HG02981 (cell line): ENCODE data around the gene TMEM131.

ENCODE experiments used
- ATAC-seq: cut with Tn5 transposase; IDR thresholded peaks from one replicate; pipeline ENCODE4 v1.9.1; 2021; ENCODE audit warnings: mild to moderate bottlenecking, moderate library complexity; ENCODE audit not compliant: unreplicated experiment

Gene TMEM131

DNA sequence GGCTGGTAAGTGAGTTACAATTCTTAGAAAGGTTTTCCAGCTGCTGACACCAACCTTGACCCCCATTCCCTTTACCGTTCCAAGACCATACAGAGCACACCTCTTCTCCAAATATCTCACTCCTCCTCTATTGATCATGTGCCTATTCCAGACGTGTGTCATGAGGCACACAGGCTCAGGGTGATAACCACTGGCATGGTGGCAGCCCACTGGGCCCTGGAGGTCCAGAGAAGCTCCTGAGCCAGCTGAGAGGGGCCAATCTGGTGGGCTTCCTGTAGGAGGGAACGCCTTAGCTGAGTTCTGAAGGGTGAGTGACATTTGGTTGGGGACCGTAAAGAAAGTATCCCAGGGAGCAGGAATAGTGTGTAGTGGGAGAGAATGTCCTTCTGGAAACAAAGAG lies 254.1 kb downstream of the TMEM131 start:
- ATAC-seq: no peak

GRCh38 chr2:97741251-97741650 lies 254.5 kb downstream of the TMEM131 start:
- ATAC-seq: no peak

GRCh38 chr2:97740590-97741182 lies 255.1 kb downstream of the TMEM131 start:
- ATAC-seq: no peak

DNA sequence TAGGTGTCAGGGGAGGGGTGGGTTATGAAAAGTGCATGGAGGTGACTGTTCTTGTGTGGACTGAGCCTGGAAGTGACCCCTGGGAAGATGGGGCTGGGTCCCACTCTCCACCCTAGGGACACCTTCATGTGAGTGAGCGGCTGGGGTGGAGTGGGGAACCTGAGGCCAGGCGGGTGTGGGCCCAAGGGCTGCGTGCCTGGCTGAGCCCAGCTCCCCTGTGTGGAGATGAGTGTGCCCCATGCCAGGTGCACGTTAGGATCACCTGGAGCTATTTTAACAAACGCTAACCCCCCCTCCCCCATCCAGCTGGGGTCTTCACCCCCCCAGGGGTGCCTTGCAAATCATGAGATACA lies 255.9 kb downstream of the TMEM131 start:
- no peak for ATAC-seq

- no peak for ATAC-seq
Observed at GRCh38 chr2:97739020-97739892, 256.5 kb downstream of the TMEM131 start.

GRCh38 chr2:97738179-97739019 lies 257.3 kb downstream of the TMEM131 start:
- ATAC-seq: no peak

GRCh38 chr2:97737421-97738178 lies 258.1 kb downstream of the TMEM131 start:
- ATAC-seq: no peak

DNA sequence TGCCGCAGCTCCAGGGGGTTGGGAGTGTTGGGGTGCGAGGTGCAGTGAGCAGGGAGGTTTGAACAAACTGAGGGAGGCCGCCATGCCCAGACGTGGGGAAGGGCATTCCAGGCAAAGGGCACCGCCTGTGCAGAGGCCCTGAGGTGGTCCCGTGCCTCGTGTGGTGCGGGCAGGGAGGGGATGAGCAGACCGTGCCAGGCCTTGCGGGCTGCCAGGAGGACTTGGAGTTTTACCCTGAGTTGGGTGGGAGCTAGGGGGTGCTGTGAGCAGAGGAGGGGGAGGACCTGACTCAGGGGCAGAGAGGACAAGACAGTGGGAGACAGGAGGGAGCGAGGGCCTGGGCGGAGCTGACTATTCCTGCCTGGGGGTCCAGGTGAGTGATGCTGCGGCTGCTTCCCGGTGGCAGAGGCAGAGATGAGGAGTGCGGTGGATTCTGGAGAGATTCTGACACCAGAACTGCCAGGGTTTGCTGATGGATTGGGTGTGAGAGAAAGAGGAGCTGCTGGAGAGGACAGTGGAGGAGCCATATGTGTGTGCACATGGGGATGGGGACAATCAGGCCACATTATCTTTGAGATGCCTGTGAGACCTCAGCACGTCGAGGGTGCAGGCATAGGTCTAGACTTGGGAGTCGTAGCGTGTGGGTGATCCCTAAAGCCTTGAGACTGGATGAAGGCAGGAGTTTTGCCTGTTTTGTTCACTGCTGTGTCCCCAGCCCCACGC lies 259.0 kb downstream of the TMEM131 start:
- no peak for ATAC-seq

GRCh38 chr2:97736185-97736584 lies 259.6 kb downstream of the TMEM131 start:
- ATAC-seq: no peak

GRCh38 chr2:97735161-97735561 lies 260.6 kb downstream of the TMEM131 start:
- ATAC-seq: no peak

GRCh38 chr2:97734061-97735051 lies 261.4 kb downstream of the TMEM131 start:
- no peak for ATAC-seq

- no peak for ATAC-seq
Observed at GRCh38 chr2:97733341-97734035, 262.3 kb downstream of the TMEM131 start.

DNA sequence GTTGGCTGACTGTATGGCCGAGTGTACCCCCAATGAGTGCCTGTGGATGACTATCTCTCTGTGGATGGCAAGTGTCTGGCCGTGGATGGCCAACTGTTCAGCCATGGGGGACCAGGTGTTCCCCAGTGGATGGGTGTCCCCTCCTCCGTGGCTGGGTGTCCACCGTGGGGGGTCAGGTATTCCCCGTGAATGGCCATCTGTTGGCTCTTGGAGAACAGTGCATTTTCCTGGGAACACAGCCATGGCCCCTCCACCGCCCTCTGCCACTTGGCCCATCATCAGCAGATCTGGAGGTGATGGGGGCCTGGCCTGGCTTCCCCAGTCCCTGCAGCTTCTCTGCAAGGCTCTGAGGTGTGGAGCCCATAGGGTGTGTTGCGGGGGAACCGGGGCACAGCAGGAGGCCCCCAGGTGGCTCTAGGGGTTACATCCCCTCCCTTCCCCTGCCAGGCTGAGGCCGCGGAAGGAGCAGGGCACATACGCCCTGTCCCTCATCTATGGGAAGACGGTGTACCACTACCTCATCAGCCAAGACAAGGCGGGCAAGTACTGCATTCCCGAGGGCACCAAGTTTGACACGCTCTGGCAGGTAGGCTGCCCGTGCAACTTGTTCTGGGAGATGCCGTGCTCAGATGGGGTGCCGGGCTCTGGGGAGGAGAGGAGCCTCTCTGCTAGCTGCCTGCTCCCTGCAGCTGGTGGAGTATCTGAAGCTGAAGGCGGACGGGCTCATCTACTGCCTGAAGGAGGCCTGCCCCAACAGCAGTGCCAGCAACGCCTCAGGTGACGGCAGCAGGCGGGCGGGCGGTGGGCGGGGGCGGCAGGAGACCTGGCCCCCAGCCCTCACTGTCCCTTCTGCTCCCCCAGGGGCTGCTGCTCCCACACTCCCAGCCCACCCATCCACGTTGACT lies 263.1 kb downstream of the TMEM131 start:
- ATAC-seq: no peak

GRCh38 chr2:97731274-97732020 lies 264.3 kb downstream of the TMEM131 start:
- no peak for ATAC-seq

- ATAC-seq: no peak
Observed at GRCh38 chr2:97730245-97730644, 265.5 kb downstream of the TMEM131 start.

DNA sequence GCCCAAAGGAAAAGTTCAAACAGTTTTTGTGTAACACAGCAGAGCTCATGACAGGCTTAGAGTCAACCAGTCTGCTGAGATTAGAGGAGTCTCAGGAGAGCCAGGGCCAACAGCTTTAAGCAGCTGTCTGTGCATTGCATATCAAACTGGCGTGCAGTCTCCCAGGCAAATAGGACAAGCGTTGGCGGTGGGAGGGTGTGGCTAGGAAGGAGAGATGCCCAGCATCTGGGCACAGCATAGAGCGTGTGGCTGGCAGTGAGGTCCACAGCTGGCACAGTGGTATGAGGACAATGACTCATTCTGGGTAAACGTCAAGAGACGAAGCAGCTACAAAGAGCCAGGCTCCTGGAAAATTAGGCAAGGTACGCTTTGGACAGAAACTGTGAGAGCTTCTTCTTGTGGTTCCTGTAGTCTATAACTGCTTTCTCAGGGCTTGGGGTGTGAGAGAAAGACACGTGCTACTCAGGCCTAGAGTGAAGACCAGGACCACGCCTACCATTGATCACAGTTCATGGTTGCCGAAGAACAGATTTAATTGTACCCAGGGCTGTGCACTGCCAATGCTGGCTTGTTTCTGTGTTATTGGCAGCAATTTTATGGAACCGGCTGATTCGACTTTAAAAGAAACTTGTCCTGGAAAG lies 267.5 kb downstream of the TMEM131 start:
- no peak for ATAC-seq
